Activated CD4-positive, alpha-beta T cell treated with anti-CD3 and anti-CD28 coated beads for 36 hours (primary cell): Measurements from ENCODE around the gene PLGRKT. TPM values are rescaled to one million over a fixed set of nuclear protein-coding genes. Genes with fewer than 3 reads are reported as not detected.
"Not testable (repeated sequence)": the region's sequence is repeated elsewhere in the genome, so short reads cannot be mapped to it uniquely, and the experiment has no call there.

Experiments
- ATAC-seq: fragments of 200-7000 bp; cut with Tn5 transposase; one replicate; pipeline ENCODE4 v1.10.0; 2021; ENCODE audit warnings: mild to moderate bottlenecking, moderate library complexity
- CTCF ChIA-PET: fragments of 350-600 bp; sonication (Branson Sonifier 250); formaldehyde crosslinking; loops from one replicate; lab custom pipeline; 2021; ENCODE audit warnings: antibody characterized with exemption; lab: Charles Lee
- POLR2A ChIA-PET: fragments of 350-600 bp; sonication (Branson Sonifier 250); formaldehyde crosslinking; loops from one replicate; lab custom pipeline; 2021; ENCODE audit warnings: antibody characterized with exemption, inconsistent platforms; lab: Charles Lee
- DNase-seq: peaks from one replicate; pipeline ENCODE4 v3.0.0-alpha.2; 2020
- H3K27ac Mint-ChIP-seq: one replicate; pipeline ENCODE4 v1.8.0; 2021; ENCODE audit warnings: mixed read lengths
- H3K27me3 Mint-ChIP-seq: one replicate; pipeline ENCODE4 v1.8.0; 2021; ENCODE audit warnings: mixed read lengths
- H3K36me3 Mint-ChIP-seq: one replicate; pipeline ENCODE4 v1.8.0; 2021; ENCODE audit warnings: low read depth, mixed read lengths
- H3K4me1 Mint-ChIP-seq: one replicate; pipeline ENCODE4 v1.8.0; 2021; ENCODE audit warnings: mixed read lengths
- H3K4me3 Mint-ChIP-seq: one replicate; pipeline ENCODE4 v1.8.0; 2021; ENCODE audit warnings: mild to moderate bottlenecking, moderate library complexity, mixed read lengths
- H3K9me3 Mint-ChIP-seq: one replicate; pipeline ENCODE4 v1.8.0; 2021; ENCODE audit warnings: low read depth, mixed read lengths
- intact Hi-C, 2 experiments: fragments of 100-400 bp; cut with DNase I in 1 of 2; cut with micrococcal nuclease in 1 of 2; formaldehyde crosslinking; loops; one replicate each; pipeline versions ENCODE4 v1.14.2 to v1.15.1; 2022 to 2024; cut with DNase I, micrococcal nuclease
- total RNA-seq, 2 experiments: library from RNA; stranded (reverse); gene quantifications; one replicate each; pipeline ENCODE4 v1.2.3, GENCODE V29; 2021

The PLGRKT gene
- total RNA-seq, 2 experiments from 2014 or later: 44.0 to 47.9 TPM

GRCh38 chr9:5452286-5452609 is 14.5 kb upstream of the PLGRKT start:
- Mint-ChIP-seq H3K27ac (peak overlapping the region; percentile 90), H3K4me3 (peak overlapping the region; percentile 98), H3K4me1 (peaks cover 74% of the 10 kb centered on the region), H3K27me3 (no peaks in the 10 kb centered on the region), H3K36me3 (peaks cover 47% of the 10 kb centered on the region), H3K9me3 (no peaks in the 10 kb centered on the region)
- DNase-seq (no peak), ATAC-seq (no peak)
- intact Hi-C loops: loop anchor here (5.0 to 10.0 kb wide), 7 partner anchors 393 to 1925 kb away; partner anchors contain the start of genes CDC37L1 (in 1 of the 2), RFX3 (in 1 of the 2) and UHRF2 (in 1 of the 2)
- CTCF ChIA-PET: no interaction called here
- POLR2A ChIA-PET: no interaction called here

- H3K9me3 Mint-ChIP-seq: no peaks in the 10 kb centered on the region
- CTCF ChIA-PET: interaction anchor here (0.6 to 5.4 kb wide), 16 partner anchors 8 to 610 kb away, joined by 3 to 48 read pairs (median 5); partner anchors contain the start of genes INSL6 and PLGRKT
- peaks cover 34% of the 10 kb centered on the region for H3K36me3 Mint-ChIP-seq
- ATAC-seq: peak; percentile 66
- H3K4me3 Mint-ChIP-seq: peak within 1 kb of the TSS; percentile 98
- H3K27me3 Mint-ChIP-seq: no peaks in the 10 kb centered on the region
- peak; percentile 94 for DNase-seq
- peaks cover 77% of the 10 kb centered on the region for H3K4me1 Mint-ChIP-seq
- intact Hi-C loops: loop anchor here (1.0 to 10.0 kb wide), 15 partner anchors 9 to 1923 kb away; partner anchors contain the start of genes CDC37L1 (in 2 of the 2), PDCD1LG2 (in 1 of the 2), PLGRKT (in 1 of the 2) and RFX3 (in 1 of the 2)
- peak within 1 kb of the TSS; percentile 90 for H3K27ac Mint-ChIP-seq
- POLR2A ChIA-PET: interaction anchor here (0.6 to 2.3 kb wide), 7 partner anchors 9 to 1306 kb away, joined by 3 to 23 read pairs (median 3); partner anchors contain the start of genes PLGRKT and RIC1
Measured at GRCh38 chr9:5450359-5451091, 12.8 kb upstream of the PLGRKT start, which contains the start of gene CD274. Gene CD274, plus strand, starts transcription at chr9:5450542. Its CDS starts 5,572 bp downstream, at chr9:5456114.

DNA sequence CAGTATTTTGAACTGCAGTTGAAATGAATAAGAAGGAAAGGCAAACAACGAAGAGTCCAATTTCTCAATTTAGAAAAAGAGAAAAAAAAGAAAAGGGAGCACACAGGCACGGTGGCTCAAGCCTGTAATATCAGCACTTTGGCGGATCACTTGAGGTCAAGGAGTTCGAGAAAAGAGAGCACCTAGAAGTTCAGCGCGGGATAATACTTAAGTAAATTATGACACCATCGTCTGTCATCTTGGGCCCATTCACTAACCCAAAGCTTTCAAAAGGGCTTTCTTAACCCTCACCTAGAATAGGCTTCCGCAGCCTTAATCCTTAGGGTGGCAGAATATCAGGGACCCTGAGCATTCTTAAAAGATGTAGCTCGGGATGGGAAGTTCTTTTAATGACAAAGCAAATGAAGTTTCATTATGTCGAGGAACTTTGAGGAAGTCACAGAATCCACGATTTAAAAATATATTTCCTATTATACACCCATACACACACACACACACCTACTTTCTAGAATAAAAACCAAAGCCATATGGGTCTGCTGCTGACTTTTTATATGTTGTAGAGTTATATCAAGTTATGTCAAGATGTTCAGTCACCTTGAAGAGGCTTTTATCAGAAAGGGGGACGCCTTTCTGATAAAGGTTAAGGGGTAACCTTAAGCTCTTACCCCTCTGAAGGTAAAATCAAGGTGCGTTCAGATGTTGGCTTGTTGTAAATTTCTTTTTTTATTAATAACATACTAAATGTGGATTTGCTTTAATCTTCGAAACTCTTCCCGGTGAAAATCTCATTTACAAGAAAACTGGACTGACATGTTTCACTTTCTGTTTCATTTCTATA is 12.0 kb upstream of the PLGRKT start:
- ChIA-PET CTCF (interaction anchor here (0.7 to 5.4 kb wide), 13 partner anchors 8 to 264 kb away, joined by 3 to 48 read pairs (median 6); partner anchors contain the start of genes INSL6 and PLGRKT), POLR2A (interaction anchor here (0.6 to 2.3 kb wide), 6 partner anchors 9 to 1307 kb away, joined by 3 to 23 read pairs (median 3); partner anchors contain the start of genes PLGRKT and RIC1)
- H3K4me3 Mint-ChIP-seq: peak overlapping the region; percentile 98

GRCh38 chr9:5448461-5449435 is 11.0 kb upstream of the PLGRKT start:
- H3K4me1 Mint-ChIP-seq: peaks cover 70% of the 10 kb centered on the region
- peak overlapping the region; percentile 98 for H3K4me3 Mint-ChIP-seq
- no peaks in the 10 kb centered on the region for H3K27me3 Mint-ChIP-seq
- CTCF ChIA-PET: interaction anchor here (0.6 to 5.4 kb wide), 9 partner anchors 10 to 845 kb away, joined by 3 to 48 read pairs (median 6); partner anchors contain the start of gene PLGRKT
- no peak for DNase-seq
- peaks cover 2% of the 10 kb centered on the region for H3K9me3 Mint-ChIP-seq
- H3K27ac Mint-ChIP-seq: peak overlapping the region; percentile 90
- POLR2A ChIA-PET: interaction anchor here (1.2 to 2.3 kb wide), 2 partner anchors 10 to 180 kb away, joined by 3 to 7 read pairs; partner anchors contain the start of gene RIC1
- H3K36me3 Mint-ChIP-seq: peaks cover 23% of the 10 kb centered on the region
- no peak for ATAC-seq
- intact Hi-C loops: no loop called here

More for the DNA sequence above, 12.0 kb upstream of the PLGRKT start:
- Mint-ChIP-seq H3K27me3 (no peaks in the 10 kb centered on the region), H3K4me1 (peaks cover 75% of the 10 kb centered on the region), H3K27ac (peak overlapping the region; percentile 90), H3K36me3 (peaks cover 28% of the 10 kb centered on the region), H3K9me3 (peaks cover 2% of the 10 kb centered on the region)
- DNase-seq (no peak), ATAC-seq (no peak)
- intact Hi-C loops: loop anchor here (1.0 to 10.0 kb wide), 15 partner anchors 10 to 1922 kb away; partner anchors contain the start of genes CDC37L1 (in 2 of the 2), PDCD1LG2 (in 1 of the 2), PLGRKT (in 1 of the 2) and RFX3 (in 1 of the 2)

GRCh38 chr9:5448016-5448415 is 10.3 kb upstream of the PLGRKT start:
- peaks cover 63% of the 10 kb centered on the region for H3K4me1 Mint-ChIP-seq
- H3K36me3 Mint-ChIP-seq: peaks cover 17% of the 10 kb centered on the region
- no peak for DNase-seq
- peaks cover 2% of the 10 kb centered on the region for H3K9me3 Mint-ChIP-seq
- no peak for ATAC-seq
- POLR2A ChIA-PET: no interaction called here
- CTCF ChIA-PET: interaction anchor here (0.6 to 5.4 kb wide), 6 partner anchors 9 to 844 kb away, joined by 3 to 48 read pairs (median 4); partner anchors contain the start of gene PLGRKT
- H3K4me3 Mint-ChIP-seq: no peak overlapping the region
- peak overlapping the region; percentile 58 for H3K27ac Mint-ChIP-seq
- intact Hi-C loops: no loop called here
- H3K27me3 Mint-ChIP-seq: no peaks in the 10 kb centered on the region

DNA sequence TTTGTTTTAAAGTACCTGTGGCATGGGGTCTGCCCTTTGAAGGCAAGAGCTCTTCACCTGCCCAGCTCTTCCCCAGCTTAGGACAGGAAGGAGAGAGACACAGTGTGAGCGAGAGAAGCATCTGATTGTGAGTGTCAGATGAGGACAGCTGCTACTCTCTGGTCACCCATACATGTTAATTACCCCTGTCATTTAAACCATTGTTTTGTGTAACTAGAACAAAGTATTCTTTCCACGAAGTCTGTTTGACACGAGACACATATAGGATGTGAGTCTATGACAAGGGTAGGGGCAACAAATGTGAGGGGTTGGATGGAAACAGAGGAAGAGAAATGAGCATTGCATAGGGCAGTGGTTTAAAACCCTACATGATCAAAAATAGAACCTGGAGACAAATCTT is 9.6 kb upstream of the PLGRKT start:
- ATAC-seq (peak; percentile 3), DNase-seq (no peak)
- ChIA-PET CTCF (interaction anchor here (0.8 to 5.4 kb wide), 4 partner anchors 8 to 139 kb away, joined by 3 to 48 read pairs (median 4); partner anchors contain the start of gene PLGRKT), POLR2A (no interaction called here)
- H3K4me1 Mint-ChIP-seq: peaks cover 61% of the 10 kb centered on the region
- H3K9me3 Mint-ChIP-seq: peaks cover 2% of the 10 kb centered on the region
- intact Hi-C loops: loop anchor here in 1 of 2 experiments (1.0 kb wide), 1 partner anchor 9 kb away; no protein-coding TSS in a partner anchor
- peak overlapping the region; percentile 32 for H3K4me3 Mint-ChIP-seq
- peaks cover 12% of the 10 kb centered on the region for H3K36me3 Mint-ChIP-seq
- no peaks in the 10 kb centered on the region for H3K27me3 Mint-ChIP-seq
- H3K27ac Mint-ChIP-seq: peak overlapping the region; percentile 77

- DNase-seq: no peak
- ChIA-PET POLR2A (no interaction called here), CTCF (interaction anchor here (0.8 to 5.4 kb wide), 5 partner anchors 8 to 139 kb away, joined by 3 to 48 read pairs (median 5); partner anchors contain the start of gene PLGRKT)
- Mint-ChIP-seq H3K4me1 (peaks cover 60% of the 10 kb centered on the region), H3K4me3 (peak overlapping the region; percentile 32), H3K9me3 (peaks cover 2% of the 10 kb centered on the region), H3K27me3 (no peaks in the 10 kb centered on the region), H3K27ac (peak overlapping the region; percentile 86), H3K36me3 (peaks cover 5% of the 10 kb centered on the region)
- intact Hi-C loops: loop anchor here (1.0 kb wide), 1 partner anchor 8 kb away; no protein-coding TSS in a partner anchor
- peak; percentile 45 for ATAC-seq
Measured at GRCh38 chr9:5446451-5447236, 8.9 kb upstream of the PLGRKT start.

DNA sequence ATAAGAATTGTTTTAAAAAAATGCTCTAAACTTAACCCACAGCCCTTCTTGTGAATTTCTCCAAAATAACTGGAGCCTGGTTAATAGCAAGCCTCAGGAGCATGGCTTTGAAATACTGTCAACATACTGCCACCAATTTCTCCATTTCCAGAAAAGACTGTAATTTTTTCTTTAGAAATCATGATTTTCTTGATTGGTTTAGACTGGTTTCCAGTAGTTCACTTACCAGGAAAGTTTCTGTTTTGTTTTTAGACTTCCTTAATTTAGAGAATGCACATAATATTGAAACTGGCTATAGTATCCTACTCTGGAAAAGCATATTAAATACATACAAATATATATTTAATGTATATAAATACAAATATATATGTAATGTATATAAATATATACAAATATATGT is 8.2 kb upstream of the PLGRKT start:
- ATAC-seq: no peak
- H3K4me3 Mint-ChIP-seq: no peak overlapping the region
- peaks cover 60% of the 10 kb centered on the region for H3K4me1 Mint-ChIP-seq
- H3K36me3 Mint-ChIP-seq: no peaks in the 10 kb centered on the region
- CTCF ChIA-PET: interaction anchor here (1.0 to 5.4 kb wide), 3 partner anchors 7 to 140 kb away, joined by 5 to 48 read pairs (median 5); partner anchors contain the start of gene PLGRKT
- H3K9me3 Mint-ChIP-seq: peaks cover 2% of the 10 kb centered on the region
- intact Hi-C loops: loop anchor here in 1 of 2 experiments (1.0 kb wide), 1 partner anchor 8 kb away; no protein-coding TSS in a partner anchor
- H3K27me3 Mint-ChIP-seq: no peaks in the 10 kb centered on the region
- H3K27ac Mint-ChIP-seq: no peak overlapping the region
- POLR2A ChIA-PET: no interaction called here
- no peak for DNase-seq

- H3K9me3 Mint-ChIP-seq, H3K27ac Mint-ChIP-seq, ATAC-seq, H3K27me3 Mint-ChIP-seq, intact Hi-C loops, DNase-seq, H3K36me3 Mint-ChIP-seq, POLR2A ChIA-PET, H3K4me3 Mint-ChIP-seq: not testable (repeated sequence)
- peaks cover 68% of the 10 kb centered on the region for H3K4me1 Mint-ChIP-seq
- CTCF ChIA-PET: interaction anchor here (0.6 kb wide), 1 partner anchor 1966 kb away, joined by 3 read pairs; no protein-coding TSS in a partner anchor
Measured at GRCh38 chr9:5445096-5445495, 7.4 kb upstream of the PLGRKT start.
